Naive B cell (primary cell): Measurements from ENCODE around the gene DDX59. TPM values are rescaled to one million over a fixed set of nuclear protein-coding genes. Genes with fewer than 3 reads are reported as not detected.

ENCODE experiments used
- ATAC-seq, 2 donors: fragments of 150-1000 bp; cut with Tn5 transposase; 2 replicates each; pipeline ENCODE4 v1.10.0; 2021; ENCODE audit warnings: low read depth in 2 of 2, mild to moderate bottlenecking in 2 of 2, moderate library complexity in 2 of 2
- DNase-seq: peaks from one replicate; pipeline ENCODE4 v3.0.0; 2022
- H3K27ac Mint-ChIP-seq, 6 donors: one replicate each; pipeline ENCODE4 v1.8.0; 2020 to 2022; ENCODE audit warnings: mild to moderate bottlenecking in 6 of 6, mixed read lengths in 6 of 6, moderate library complexity in 5 of 6, inconsistent platforms in 2 of 6
- H3K27me3 Mint-ChIP-seq, 3 donors: one replicate each; pipeline ENCODE4 v1.8.0; 2021 to 2022; ENCODE audit warnings: mixed read lengths in 3 of 3, mild to moderate bottlenecking in 1 of 3
- H3K36me3 Mint-ChIP-seq, 2 donors: one replicate each; pipeline ENCODE4 v1.8.0; 2020 to 2022; ENCODE audit warnings: mixed read lengths in 2 of 2, inconsistent platforms in 1 of 2, mild to moderate bottlenecking in 1 of 2
- H3K4me1 Mint-ChIP-seq, 3 donors: one replicate each; pipeline ENCODE4 v1.8.0; 2020 to 2022; ENCODE audit warnings: mixed read lengths in 3 of 3, inconsistent platforms in 1 of 3, mild to moderate bottlenecking in 1 of 3, moderate library complexity in 1 of 3
- H3K4me3 Mint-ChIP-seq, 8 donors: one replicate each; pipeline ENCODE4 v1.8.0; 2020 to 2022; ENCODE audit warnings: mild to moderate bottlenecking in 8 of 8, mixed read lengths in 8 of 8, moderate library complexity in 8 of 8, inconsistent platforms in 2 of 8
- H3K9me3 Mint-ChIP-seq, 7 donors: one replicate each; pipeline ENCODE4 v1.8.0; 2020 to 2022; ENCODE audit warnings: mixed read lengths in 7 of 7, mild to moderate bottlenecking in 5 of 7, inconsistent platforms in 2 of 7, moderate library complexity in 1 of 7
- polyA plus RNA-seq, 6 donors: library from polyadenylated mRNA; unstranded; fragments of 300-500 nt; fragmentation: Illumina TruSeq; gene quantifications; one replicate each; pipeline ENCODE4 v1.2.3, GENCODE V29; 2021; ENCODE audit warnings: low read depth in 6 of 6

The DDX59 gene
- polyA plus RNA-seq, 6 donors from 2014 or later: 14.5 to 24.8 (median 20.4) TPM

- ATAC-seq (no peak), DNase-seq (no peak)
- peaks cover 26 to 30% of the 10 kb centered on the region in 2 donors for H3K36me3 Mint-ChIP-seq
- peaks cover 12 to 27% (median 17%) of the 10 kb centered on the region in 3 donors for H3K4me1 Mint-ChIP-seq
- H3K4me3 Mint-ChIP-seq: no peak overlapping the region
- H3K27me3 Mint-ChIP-seq: no peaks in the 10 kb centered on the region
- no peaks in the 10 kb centered on the region for H3K9me3 Mint-ChIP-seq
- H3K27ac Mint-ChIP-seq: peak overlapping the region in 1 of 6 donors; percentile 17
Observed at GRCh38 chr1:200660719-200661118, 9.0 kb downstream of the DDX59 start.

GRCh38 chr1:200659269-200659668 lies 10.4 kb downstream of the DDX59 start:
- H3K4me1 Mint-ChIP-seq: peaks cover 22 to 33% (median 24%) of the 10 kb centered on the region in 3 donors
- peak overlapping the region in 1 of 6 donors; percentile 12 for H3K27ac Mint-ChIP-seq
- DNase-seq (no peak), ATAC-seq (no peak)
- H3K27me3 Mint-ChIP-seq: no peaks in the 10 kb centered on the region
- H3K36me3 Mint-ChIP-seq: peaks cover 26 to 41% of the 10 kb centered on the region in 2 donors
- H3K4me3 Mint-ChIP-seq: peak overlapping the region in 1 of 8 donors; percentile 67
- no peaks in the 10 kb centered on the region for H3K9me3 Mint-ChIP-seq

- ATAC-seq (no peak), DNase-seq (no peak)
- H3K9me3 Mint-ChIP-seq: no peaks in the 10 kb centered on the region
- peaks cover 34 to 47% of the 10 kb centered on the region in 2 donors for H3K36me3 Mint-ChIP-seq
- peaks cover 26 to 35% (median 27%) of the 10 kb centered on the region in 3 donors for H3K4me1 Mint-ChIP-seq
- H3K27me3 Mint-ChIP-seq: no peaks in the 10 kb centered on the region
- no peak overlapping the region for H3K4me3 Mint-ChIP-seq
- H3K27ac Mint-ChIP-seq: no peak overlapping the region
Observed at GRCh38 chr1:200658037-200658818, 11.5 kb downstream of the DDX59 start.

- no peaks in the 10 kb centered on the region for H3K27me3 Mint-ChIP-seq
- no peaks in the 10 kb centered on the region for H3K9me3 Mint-ChIP-seq
- DNase-seq (no peak), ATAC-seq (no peak)
- H3K27ac Mint-ChIP-seq: peak overlapping the region in 1 of 6 donors; percentile 74
- H3K4me1 Mint-ChIP-seq: peaks cover 24 to 28% (median 27%) of the 10 kb centered on the region in 3 donors
- H3K4me3 Mint-ChIP-seq: no peak overlapping the region
- peaks cover 24 to 37% of the 10 kb centered on the region in 2 donors for H3K36me3 Mint-ChIP-seq
Observed at GRCh38 chr1:200654660-200655059, 15.0 kb downstream of the DDX59 start.

- Mint-ChIP-seq H3K36me3 (peaks cover 24 to 35% of the 10 kb centered on the region in 2 donors), H3K27ac (peak overlapping the region in 5 of 6 donors; percentile 1 to 96 (median 62)), H3K9me3 (no peaks in the 10 kb centered on the region), H3K4me3 (no peak overlapping the region), H3K27me3 (no peaks in the 10 kb centered on the region), H3K4me1 (peaks cover 24 to 28% (median 27%) of the 10 kb centered on the region in 3 donors)
- DNase-seq (no peak), ATAC-seq (no peak)
Observed at GRCh38 chr1:200653022-200653462, 16.7 kb downstream of the DDX59 start.

- Mint-ChIP-seq H3K36me3 (peaks cover 24 to 32% of the 10 kb centered on the region in 2 donors), H3K27ac (peak overlapping the region in 3 of 6 donors; percentile 1 to 96 (median 52)), H3K4me3 (no peak overlapping the region), H3K27me3 (no peaks in the 10 kb centered on the region), H3K4me1 (peaks cover 24 to 28% (median 27%) of the 10 kb centered on the region in 3 donors), H3K9me3 (no peaks in the 10 kb centered on the region)
- DNase-seq: no peak
- no peak for ATAC-seq
Observed at GRCh38 chr1:200652378-200652777, 17.3 kb downstream of the DDX59 start.

- no peak overlapping the region for H3K4me3 Mint-ChIP-seq
- H3K27ac Mint-ChIP-seq: no peak overlapping the region
- no peaks in the 10 kb centered on the region for H3K27me3 Mint-ChIP-seq
- H3K9me3 Mint-ChIP-seq: no peaks in the 10 kb centered on the region
- ATAC-seq (no peak), DNase-seq (no peak)
- H3K4me1 Mint-ChIP-seq: peaks cover 0 to 3% (median 0%) of the 10 kb centered on the region in 3 donors
- peaks cover 9 to 18% of the 10 kb centered on the region in 2 donors for H3K36me3 Mint-ChIP-seq
Observed at GRCh38 chr1:200646515-200646914, 23.2 kb downstream of the DDX59 start.

GRCh38 chr1:200644021-200644420 lies 25.7 kb downstream of the DDX59 start:
- H3K36me3 Mint-ChIP-seq: peaks cover 9 to 18% of the 10 kb centered on the region in 2 donors
- ATAC-seq (no peak), DNase-seq (no peak)
- H3K27me3 Mint-ChIP-seq: no peaks in the 10 kb centered on the region
- H3K9me3 Mint-ChIP-seq: no peaks in the 10 kb centered on the region
- no peak overlapping the region for H3K4me3 Mint-ChIP-seq
- H3K27ac Mint-ChIP-seq: peak overlapping the region in 1 of 6 donors; percentile 16
- H3K4me1 Mint-ChIP-seq: peaks cover 0 to 4% (median 3%) of the 10 kb centered on the region in 3 donors

GRCh38 chr1:200642481-200642880 lies 27.2 kb downstream of the DDX59 start:
- Mint-ChIP-seq H3K27ac (no peak overlapping the region), H3K4me3 (no peak overlapping the region), H3K4me1 (peaks cover 0 to 4% (median 3%) of the 10 kb centered on the region in 3 donors), H3K9me3 (no peaks in the 10 kb centered on the region), H3K27me3 (no peaks in the 10 kb centered on the region), H3K36me3 (peaks cover 9 to 14% of the 10 kb centered on the region in 2 donors)
- DNase-seq (no peak), ATAC-seq (no peak)

GRCh38 chr1:200640963-200641401 lies 28.7 kb downstream of the DDX59 start:
- Mint-ChIP-seq H3K4me1 (peaks cover 0 to 4% (median 0%) of the 10 kb centered on the region in 3 donors), H3K4me3 (no peak overlapping the region), H3K9me3 (no peaks in the 10 kb centered on the region), H3K27ac (no peak overlapping the region), H3K27me3 (no peaks in the 10 kb centered on the region), H3K36me3 (peaks cover 0 to 4% of the 10 kb centered on the region in 2 donors)
- ATAC-seq (no peak), DNase-seq (no peak)

GRCh38 chr1:200640373-200640962 lies 29.2 kb downstream of the DDX59 start:
- no peaks in the 10 kb centered on the region for H3K27me3 Mint-ChIP-seq
- H3K36me3 Mint-ChIP-seq: peaks cover 0 to 4% of the 10 kb centered on the region in 2 donors
- DNase-seq: no peak
- H3K4me3 Mint-ChIP-seq: no peak overlapping the region
- no peak overlapping the region for H3K27ac Mint-ChIP-seq
- no peaks in the 10 kb centered on the region for H3K9me3 Mint-ChIP-seq
- H3K4me1 Mint-ChIP-seq: peaks cover 0 to 4% (median 0%) of the 10 kb centered on the region in 3 donors
- ATAC-seq: no peak

- no peak overlapping the region for H3K4me3 Mint-ChIP-seq
- no peak for DNase-seq
- H3K9me3 Mint-ChIP-seq: no peaks in the 10 kb centered on the region
- H3K4me1 Mint-ChIP-seq: peaks cover 0 to 4% (median 2%) of the 10 kb centered on the region in 3 donors
- H3K27me3 Mint-ChIP-seq: no peaks in the 10 kb centered on the region
- H3K27ac Mint-ChIP-seq: no peak overlapping the region
- no peaks in the 10 kb centered on the region for H3K36me3 Mint-ChIP-seq
- no peak for ATAC-seq
Observed at GRCh38 chr1:200638073-200638472, 31.6 kb downstream of the DDX59 start.

GRCh38 chr1:200636681-200637080 lies 33.0 kb downstream of the DDX59 start:
- Mint-ChIP-seq H3K4me1 (peaks cover 0 to 4% (median 2%) of the 10 kb centered on the region in 3 donors), H3K36me3 (no peaks in the 10 kb centered on the region), H3K27me3 (no peaks in the 10 kb centered on the region), H3K27ac (peak overlapping the region in 3 of 6 donors; percentile 1 to 86 (median 29)), H3K9me3 (no peaks in the 10 kb centered on the region), H3K4me3 (no peak overlapping the region)
- DNase-seq: no peak
- no peak for ATAC-seq
